Panc1 (cell line): ENCODE results near the gene SIPA1L2.

Source experiments
- CTCF ChIP-seq: fragments of 450-650 bp; IDR thresholded peaks from 2 replicates; pipeline ENCODE4 v1.5.1; 2017; ENCODE audit warnings: mild to moderate bottlenecking
- POLR2AphosphoS5 ChIP-seq: IDR thresholded peaks from 2 replicates; pipeline ENCODE4 v1.6.1; 2012; ENCODE audit warnings: mild to moderate bottlenecking, low read depth, low read length, moderate library complexity

DNA sequence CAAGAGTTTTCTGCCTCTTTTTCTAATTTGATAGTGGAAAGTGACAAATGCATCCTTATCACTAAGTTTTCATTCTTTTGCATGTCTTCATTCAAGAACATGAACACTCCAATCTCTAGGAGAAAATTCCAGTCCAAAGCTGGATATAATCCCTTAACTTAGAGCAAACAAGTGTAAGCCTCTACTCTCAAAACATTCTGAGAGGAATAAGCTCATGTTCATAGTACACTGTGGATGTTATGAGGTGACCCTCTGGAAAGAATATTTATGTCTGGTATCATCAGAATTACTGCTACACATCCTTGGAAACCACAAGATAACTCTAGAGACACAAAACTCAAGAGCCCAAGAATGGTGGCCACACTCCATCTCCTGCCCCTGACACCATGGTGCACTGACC lies 15.1 kb downstream of the SIPA1L2 start:
- no peak for TF ChIP-seq CTCF
- no peak for TF ChIP-seq POLR2AphosphoS5
